ENCODE data around the gene RFNG. TPM values are rescaled to one million over a fixed set of nuclear protein-coding genes. Genes with fewer than 3 reads are reported as not detected.

The RFNG gene
- total RNA-seq, 2 experiments from 2014 or later: 26.3 to 28.4 TPM

- no peaks in the 10 kb centered on the region for H3K27me3 Mint-ChIP-seq
- DNase-seq: no peak
- CTCF ChIA-PET: no interaction called here
- no peaks in the 10 kb centered on the region for H3K4me1 Mint-ChIP-seq
- H3K36me3 Mint-ChIP-seq (ENCODE audit: low read depth): no peaks in the 10 kb centered on the region
- H3K4me3 Mint-ChIP-seq: no peak overlapping the region
- POLR2A ChIA-PET: interaction anchor here (0.6 kb wide), 1 partner anchor 111 kb away, joined by 3 read pairs; the partner anchor contains the start of gene NPB
- H3K9me3 Mint-ChIP-seq: no peaks in the 10 kb centered on the region
- no peak overlapping the region for H3K27ac Mint-ChIP-seq
Measured at GRCh38 chr17:82012640-82013295, 38.8 kb downstream of the RFNG start.

GRCh38 chr17:82012261-82012639 is 39.4 kb downstream of the RFNG start:
- Mint-ChIP-seq H3K4me3 (no peak overlapping the region), H3K36me3 (ENCODE audit: low read depth) (no peaks in the 10 kb centered on the region), H3K9me3 (no peaks in the 10 kb centered on the region), H3K27ac (no peak overlapping the region), H3K27me3 (no peaks in the 10 kb centered on the region), H3K4me1 (no peaks in the 10 kb centered on the region)
- ChIA-PET POLR2A (no interaction called here), CTCF (no interaction called here)
- no peak for DNase-seq

GRCh38 chr17:82011617-82012187 is 39.9 kb downstream of the RFNG start:
- no peak overlapping the region for H3K27ac Mint-ChIP-seq
- ChIA-PET POLR2A (no interaction called here), CTCF (no interaction called here)
- no peaks in the 10 kb centered on the region for H3K36me3 Mint-ChIP-seq (ENCODE audit: low read depth)
- no peak for DNase-seq
- H3K4me3 Mint-ChIP-seq: no peak overlapping the region
- H3K9me3 Mint-ChIP-seq: no peaks in the 10 kb centered on the region
- H3K27me3 Mint-ChIP-seq: no peaks in the 10 kb centered on the region
- H3K4me1 Mint-ChIP-seq: no peaks in the 10 kb centered on the region

- H3K36me3 Mint-ChIP-seq (ENCODE audit: low read depth): no peaks in the 10 kb centered on the region
- H3K27me3 Mint-ChIP-seq: no peaks in the 10 kb centered on the region
- ChIA-PET CTCF (interaction anchor here (0.7 kb wide), 1 partner anchor 83 kb away, joined by 3 read pairs; no protein-coding TSS in a partner anchor), POLR2A (no interaction called here)
- no peak for DNase-seq
- no peaks in the 10 kb centered on the region for H3K9me3 Mint-ChIP-seq
- no peaks in the 10 kb centered on the region for H3K4me1 Mint-ChIP-seq
- no peak overlapping the region for H3K4me3 Mint-ChIP-seq
- H3K27ac Mint-ChIP-seq: no peak overlapping the region
Measured at GRCh38 chr17:82010575-82011525, 40.8 kb downstream of the RFNG start.

GRCh38 chr17:82009413-82009812 is 42.2 kb downstream of the RFNG start:
- Mint-ChIP-seq H3K9me3 (no peaks in the 10 kb centered on the region), H3K4me3 (no peak overlapping the region), H3K36me3 (ENCODE audit: low read depth) (no peaks in the 10 kb centered on the region), H3K4me1 (no peaks in the 10 kb centered on the region), H3K27me3 (no peaks in the 10 kb centered on the region), H3K27ac (no peak overlapping the region)
- DNase-seq: no peak
- ChIA-PET POLR2A (interaction anchor here (0.8 to 1.1 kb wide), 2 partner anchors 14 to 28 kb away, joined by 3 read pairs; partner anchors contain the start of genes CENPX, DCXR and LRRC45), CTCF (interaction anchor here (1.9 kb wide), 1 partner anchor 11 kb away, joined by 5 read pairs; no protein-coding TSS in a partner anchor)

- CTCF ChIA-PET: interaction anchor here (1.9 kb wide), 1 partner anchor 11 kb away, joined by 5 read pairs; no protein-coding TSS in a partner anchor
- no peak overlapping the region for H3K27ac Mint-ChIP-seq
- no peak overlapping the region for H3K4me3 Mint-ChIP-seq
- no peaks in the 10 kb centered on the region for H3K36me3 Mint-ChIP-seq (ENCODE audit: low read depth)
- H3K4me1 Mint-ChIP-seq: no peaks in the 10 kb centered on the region
- H3K9me3 Mint-ChIP-seq: no peaks in the 10 kb centered on the region
- no peaks in the 10 kb centered on the region for H3K27me3 Mint-ChIP-seq
- no peak for DNase-seq
- POLR2A ChIA-PET: interaction anchor here (0.8 to 1.1 kb wide), 2 partner anchors 14 to 29 kb away, joined by 3 read pairs; partner anchors contain the start of genes CENPX, DCXR and LRRC45
Measured at GRCh38 chr17:82008941-82009405, 42.6 kb downstream of the RFNG start.

- CTCF ChIA-PET: interaction anchor here (1.9 kb wide), 1 partner anchor 12 kb away, joined by 5 read pairs; no protein-coding TSS in a partner anchor
- DNase-seq: no peak
- Mint-ChIP-seq H3K4me1 (no peaks in the 10 kb centered on the region), H3K9me3 (no peaks in the 10 kb centered on the region), H3K27me3 (no peaks in the 10 kb centered on the region), H3K36me3 (ENCODE audit: low read depth) (no peaks in the 10 kb centered on the region), H3K4me3 (no peak overlapping the region), H3K27ac (no peak overlapping the region)
- POLR2A ChIA-PET: no interaction called here
Measured at GRCh38 chr17:82008258-82008940, 43.2 kb downstream of the RFNG start.

GRCh38 chr17:82007495-82008257 is 43.9 kb downstream of the RFNG start:
- H3K9me3 Mint-ChIP-seq: no peaks in the 10 kb centered on the region
- no peak overlapping the region for H3K4me3 Mint-ChIP-seq
- H3K27me3 Mint-ChIP-seq: no peaks in the 10 kb centered on the region
- H3K4me1 Mint-ChIP-seq: no peaks in the 10 kb centered on the region
- POLR2A ChIA-PET: no interaction called here
- H3K36me3 Mint-ChIP-seq (ENCODE audit: low read depth): no peaks in the 10 kb centered on the region
- CTCF ChIA-PET: no interaction called here
- no peak overlapping the region for H3K27ac Mint-ChIP-seq
- DNase-seq: no peak

GRCh38 chr17:82007228-82007494 is 44.5 kb downstream of the RFNG start:
- no peak for DNase-seq
- Mint-ChIP-seq H3K4me1 (no peaks in the 10 kb centered on the region), H3K4me3 (no peak overlapping the region), H3K36me3 (ENCODE audit: low read depth) (no peaks in the 10 kb centered on the region), H3K9me3 (no peaks in the 10 kb centered on the region), H3K27ac (no peak overlapping the region), H3K27me3 (no peaks in the 10 kb centered on the region)
- CTCF ChIA-PET: no interaction called here
- POLR2A ChIA-PET: no interaction called here

GRCh38 chr17:82006468-82007227 is 45.0 kb downstream of the RFNG start:
- Mint-ChIP-seq H3K27me3 (no peaks in the 10 kb centered on the region), H3K27ac (no peak overlapping the region), H3K36me3 (ENCODE audit: low read depth) (no peaks in the 10 kb centered on the region), H3K9me3 (no peaks in the 10 kb centered on the region), H3K4me3 (no peak overlapping the region), H3K4me1 (no peaks in the 10 kb centered on the region)
- DNase-seq: no peak
- CTCF ChIA-PET: no interaction called here
- POLR2A ChIA-PET: no interaction called here

GRCh38 chr17:82005701-82006348 is 45.8 kb downstream of the RFNG start:
- ChIA-PET CTCF (no interaction called here), POLR2A (no interaction called here)
- Mint-ChIP-seq H3K27me3 (no peaks in the 10 kb centered on the region), H3K27ac (no peak overlapping the region), H3K4me3 (no peak overlapping the region), H3K9me3 (no peaks in the 10 kb centered on the region), H3K4me1 (no peaks in the 10 kb centered on the region), H3K36me3 (ENCODE audit: low read depth) (no peaks in the 10 kb centered on the region)
- no peak for DNase-seq
